Measurements from ENCODE around the gene MTMR3. TPM values are rescaled to one million over a fixed set of nuclear protein-coding genes. Genes with fewer than 3 reads are reported as not detected.
"Not testable (repeated sequence)": the region's sequence is repeated elsewhere in the genome, so short reads cannot be mapped to it uniquely, and the experiment has no call there.

MTMR3 gene
- polyA plus RNA-seq, 1 of the 3 experiments (the other 2 are of a cell fraction): 20.4 TPM

DNA sequence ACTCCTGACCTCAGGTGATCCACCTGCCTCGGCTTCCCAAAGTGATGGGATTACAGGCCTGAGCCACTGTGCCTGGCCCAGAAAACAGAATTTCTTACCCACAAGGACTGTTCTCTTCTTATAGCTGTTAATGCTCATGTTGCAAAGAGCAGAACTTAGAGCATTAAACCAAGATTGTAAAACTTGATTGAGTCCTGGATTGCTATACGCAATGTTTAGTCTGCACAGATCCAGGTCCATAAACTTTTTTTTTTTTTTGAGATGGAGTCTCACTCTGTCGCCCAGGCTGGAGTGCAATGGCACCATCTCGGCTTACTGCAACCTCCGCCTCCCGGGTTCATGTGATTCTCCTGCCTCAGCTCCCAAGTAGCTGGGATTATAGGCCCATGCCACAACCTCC is 178.1 kb downstream of the MTMR3 start:
- CTCF ChIA-PET: interaction anchor here (0.7 to 1.2 kb wide), 3 partner anchors 9 to 436 kb away, joined by 3 to 5 read pairs (median 4); no protein-coding TSS in a partner anchor
- H3K79me2 ChIP-seq (ENCODE audit: insufficient read depth); DNase-seq; H3K27ac ChIP-seq (ENCODE audit: low read depth in 2 of 2, low read length in 1 of 2); H3K27me3 ChIP-seq (ENCODE audit: insufficient read depth); H3K4me1 ChIP-seq (ENCODE audit: control insufficient read depth in 1 of 2, insufficient read depth in 2 of 2, low read depth in 1 of 2, low read length in 1 of 2); H3K9me2 ChIP-seq; H3K4me2 ChIP-seq; H2AFZ ChIP-seq (ENCODE audit: low read depth); H3F3A ChIP-seq (replicated peaks; ENCODE audit: insufficient read depth); POLR2A ChIA-PET; H4K20me1 ChIP-seq (ENCODE audit: insufficient read depth); H3K36me3 ChIP-seq (replicated peaks in 1 of 2; ENCODE audit: control insufficient read depth in 1 of 2, insufficient read depth in 2 of 2, low read length in 1 of 2); H3K9ac ChIP-seq; H3K4me3 ChIP-seq (ENCODE audit: low read depth in 2 of 2, low read length in 1 of 2): not testable (repeated sequence)
- H3K9me3 ChIP-seq: 0 out of 2 replicates have a peak, but pooled peaks cover 13% of the 10 kb centered on the region
- WGBS (ENCODE audit: low lambda C conversion rate): 98% methylated on average over 6 of the region's 6 CpGs

- H3F3A ChIP-seq (replicated peaks; ENCODE audit: insufficient read depth): no peaks in the 10 kb centered on the region
- H3K4me3 ChIP-seq (ENCODE audit: low read depth in 2 of 2, low read length in 1 of 2): no peak overlapping the region
- 95% methylated on average over 3 of the region's 3 CpGs for WGBS (ENCODE audit: low lambda C conversion rate)
- H2AFZ ChIP-seq (ENCODE audit: low read depth): no peak overlapping the region
- no peaks in the 10 kb centered on the region for H3K79me2 ChIP-seq (ENCODE audit: insufficient read depth)
- DNase-seq: no peak
- no peak for TF ChIP-seq GATA2 (CRISPR knock-in tag; IDR thresholded peaks at IDR 0.05)
- no peak for TF ChIP-seq ELF1 (IDR thresholded peaks at IDR 0.05)
- TF ChIP-seq MEF2A (IDR thresholded peaks at IDR 0.05; ENCODE audit: borderline replicate concordance, low read depth): no peak
- TF ChIP-seq, protein P1, sequence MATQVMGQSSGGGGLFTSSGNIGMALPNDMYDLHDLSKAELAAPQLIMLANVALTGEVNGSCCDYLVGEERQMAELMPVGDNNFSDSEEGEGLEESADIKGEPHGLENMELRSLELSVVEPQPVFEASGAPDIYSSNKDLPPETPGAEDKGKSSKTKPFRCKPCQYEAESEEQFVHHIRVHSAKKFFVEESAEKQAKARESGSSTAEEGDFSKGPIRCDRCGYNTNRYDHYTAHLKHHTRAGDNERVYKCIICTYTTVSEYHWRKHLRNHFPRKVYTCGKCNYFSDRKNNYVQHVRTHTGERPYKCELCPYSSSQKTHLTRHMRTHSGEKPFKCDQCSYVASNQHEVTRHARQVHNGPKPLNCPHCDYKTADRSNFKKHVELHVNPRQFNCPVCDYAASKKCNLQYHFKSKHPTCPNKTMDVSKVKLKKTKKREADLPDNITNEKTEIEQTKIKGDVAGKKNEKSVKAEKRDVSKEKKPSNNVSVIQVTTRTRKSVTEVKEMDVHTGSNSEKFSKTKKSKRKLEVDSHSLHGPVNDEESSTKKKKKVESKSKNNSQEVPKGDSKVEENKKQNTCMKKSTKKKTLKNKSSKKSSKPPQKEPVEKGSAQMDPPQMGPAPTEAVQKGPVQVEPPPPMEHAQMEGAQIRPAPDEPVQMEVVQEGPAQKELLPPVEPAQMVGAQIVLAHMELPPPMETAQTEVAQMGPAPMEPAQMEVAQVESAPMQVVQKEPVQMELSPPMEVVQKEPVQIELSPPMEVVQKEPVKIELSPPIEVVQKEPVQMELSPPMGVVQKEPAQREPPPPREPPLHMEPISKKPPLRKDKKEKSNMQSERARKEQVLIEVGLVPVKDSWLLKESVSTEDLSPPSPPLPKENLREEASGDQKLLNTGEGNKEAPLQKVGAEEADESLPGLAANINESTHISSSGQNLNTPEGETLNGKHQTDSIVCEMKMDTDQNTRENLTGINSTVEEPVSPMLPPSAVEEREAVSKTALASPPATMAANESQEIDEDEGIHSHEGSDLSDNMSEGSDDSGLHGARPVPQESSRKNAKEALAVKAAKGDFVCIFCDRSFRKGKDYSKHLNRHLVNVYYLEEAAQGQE (IDR thresholded peaks at IDR 0.05; ENCODE audit: low read depth, low read length): no peak
- no peak for TF ChIP-seq USF1 (IDR thresholded peaks at IDR 0.05; ENCODE audit: borderline replicate concordance, low read depth)
- TF ChIP-seq PBX3 (IDR thresholded peaks at IDR 0.05): no peak
- no peak for TF ChIP-seq MXI1 (IDR thresholded peaks at IDR 0.05; ENCODE audit: low read depth, low read length)
- no peak for TF ChIP-seq EP300 (IDR thresholded peaks at IDR 0.05; ENCODE audit: borderline replicate concordance in 1 of 2, low read depth in 1 of 2, low read length in 1 of 2)
- no peak for TF ChIP-seq RXRA (IDR thresholded peaks at IDR 0.05; ENCODE audit: borderline replicate concordance, low read depth)
- TF ChIP-seq POLR2AphosphoS5 (IDR thresholded peaks at IDR 0.05; ENCODE audit: low read depth, low read length): no peak
- TF ChIP-seq, protein P2, sequence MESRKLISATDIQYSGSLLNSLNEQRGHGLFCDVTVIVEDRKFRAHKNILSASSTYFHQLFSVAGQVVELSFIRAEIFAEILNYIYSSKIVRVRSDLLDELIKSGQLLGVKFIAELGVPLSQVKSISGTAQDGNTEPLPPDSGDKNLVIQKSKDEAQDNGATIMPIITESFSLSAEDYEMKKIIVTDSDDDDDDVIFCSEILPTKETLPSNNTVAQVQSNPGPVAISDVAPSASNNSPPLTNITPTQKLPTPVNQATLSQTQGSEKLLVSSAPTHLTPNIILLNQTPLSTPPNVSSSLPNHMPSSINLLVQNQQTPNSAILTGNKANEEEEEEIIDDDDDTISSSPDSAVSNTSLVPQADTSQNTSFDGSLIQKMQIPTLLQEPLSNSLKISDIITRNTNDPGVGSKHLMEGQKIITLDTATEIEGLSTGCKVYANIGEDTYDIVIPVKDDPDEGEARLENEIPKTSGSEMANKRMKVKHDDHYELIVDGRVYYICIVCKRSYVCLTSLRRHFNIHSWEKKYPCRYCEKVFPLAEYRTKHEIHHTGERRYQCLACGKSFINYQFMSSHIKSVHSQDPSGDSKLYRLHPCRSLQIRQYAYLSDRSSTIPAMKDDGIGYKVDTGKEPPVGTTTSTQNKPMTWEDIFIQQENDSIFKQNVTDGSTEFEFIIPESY (IDR thresholded peaks at IDR 0.05; ENCODE audit: borderline replicate concordance, low read depth): no peak
- no peak for TF ChIP-seq RFX5 (IDR thresholded peaks at IDR 0.05; ENCODE audit: low read length)
- TF ChIP-seq TAF1 (IDR thresholded peaks at IDR 0.05; ENCODE audit: borderline replicate concordance, low read depth, low read length): no peak
- no peak for TF ChIP-seq SIN3A (IDR thresholded peaks at IDR 0.05; ENCODE audit: borderline replicate concordance, low read depth, low read length)
- H3K27me3 ChIP-seq (ENCODE audit: insufficient read depth): no peaks in the 10 kb centered on the region
- H3K4me2 ChIP-seq: no peak overlapping the region
- H3K9me3 ChIP-seq: 0 out of 2 replicates have a peak, but pooled peaks cover 13% of the 10 kb centered on the region
- no peak overlapping the region for H3K27ac ChIP-seq (ENCODE audit: low read depth in 2 of 2, low read length in 1 of 2)
- H3K4me1 ChIP-seq (ENCODE audit: control insufficient read depth in 1 of 2, insufficient read depth in 2 of 2, low read depth in 1 of 2, low read length in 1 of 2): no peaks in the 10 kb centered on the region
- no peak overlapping the region for H3K9ac ChIP-seq
- POLR2A ChIA-PET: no interaction called here
- no peaks in the 10 kb centered on the region for H3K36me3 ChIP-seq (replicated peaks in 1 of 2; ENCODE audit: control insufficient read depth in 1 of 2, insufficient read depth in 2 of 2, low read length in 1 of 2)
- CTCF ChIA-PET: interaction anchor here (1.2 kb wide), 1 partner anchor 10 kb away, joined by 5 read pairs; no protein-coding TSS in a partner anchor
- H4K20me1 ChIP-seq (ENCODE audit: insufficient read depth): no peaks in the 10 kb centered on the region
- H3K9me2 ChIP-seq: no peaks in the 10 kb centered on the region
These were observed 179.3 kb downstream of the MTMR3 start for GRCh38 chr22:30062259-30062658.
